Lung (tissue), 12 donors: ENCODE measurements around the gene MRGPRF. TPM values are rescaled to one million over a fixed set of nuclear protein-coding genes. Genes with fewer than 3 reads are reported as not detected.

Source experiments
- ATAC-seq: fragments of 200-7000 bp; cut with Tn5 transposase; one replicate; pipeline ENCODE4 v1.9.1; 2020; ENCODE audit warnings: moderate number of reproducible peaks; ENCODE audit not compliant: insufficient read depth, low FRiP score
- DNase-seq, 3 donors: peaks; one replicate each; pipeline ENCODE4 v3.0.0-alpha.2; 2013 to 2017
- H3K27ac ChIP-seq, 2 donors: one replicate each; pipeline ENCODE4 v1.5.1; 2013; ENCODE audit warnings: mild to moderate bottlenecking in 2 of 2, moderate library complexity in 2 of 2, control low read depth in 1 of 2, inconsistent platforms in 1 of 2, low read depth in 1 of 2, low read length in 1 of 2
- H3K27me3 ChIP-seq, 3 donors: one replicate each; pipeline ENCODE4 v1.5.1; 2013; ENCODE audit warnings: low read length in 2 of 3; ENCODE audit not compliant: control insufficient read depth in 3 of 3, insufficient read depth in 3 of 3
- H3K36me3 ChIP-seq, 4 donors: one replicate each; pipeline ENCODE4 v1.5.1; 2013; ENCODE audit warnings: low read length in 4 of 4, mild to moderate bottlenecking in 1 of 4, moderate library complexity in 1 of 4; ENCODE audit not compliant: control insufficient read depth in 4 of 4, insufficient read depth in 4 of 4
- H3K4me1 ChIP-seq, 5 donors: one replicate each; pipeline ENCODE4 v1.5.1; 2013; ENCODE audit warnings: low read length in 5 of 5, mild to moderate bottlenecking in 2 of 5, moderate library complexity in 1 of 5; ENCODE audit not compliant: control insufficient read depth in 5 of 5, insufficient read depth in 5 of 5
- H3K4me3 ChIP-seq: one replicate; pipeline ENCODE4 v1.5.1; 2013; ENCODE audit warnings: mild to moderate bottlenecking, control low read depth, moderate library complexity
- H3K9ac ChIP-seq, 2 donors: one replicate each; pipeline ENCODE4 v1.5.1; 2013; ENCODE audit warnings: low read length in 2 of 2, control low read depth in 1 of 2; ENCODE audit not compliant: insufficient read depth in 1 of 2
- H3K9me3 ChIP-seq, 4 donors: one replicate each; pipeline ENCODE4 v1.5.1; 2013; ENCODE audit warnings: low read length in 3 of 4, mild to moderate bottlenecking in 1 of 4, moderate library complexity in 1 of 4; ENCODE audit not compliant: control insufficient read depth in 4 of 4, insufficient read depth in 3 of 4
- CTCF ChIP-seq: IDR thresholded peaks from 2 replicates; pipeline ENCODE4 v1.5.1; 2012; ENCODE audit warnings: mild to moderate bottlenecking; ENCODE audit errors: control extremely low read depth, extremely low read depth
- WGBS, 2 donors: extraction: QIAGEN DNeasy Blood & Tissue Kit; methylation state at CpG; one replicate each; pipeline ENCODE4 v1.1.7; 2013; 5-methylcytosine and 5-hydroxymethylcytosine counted together
- polyA plus RNA-seq, 2 donors: library from polyadenylated mRNA; stranded (reverse); fragments of 200-250 nt; gene quantifications; one replicate each; pipeline ENCODE4 v1.2.1, GENCODE V29; 2013
- total RNA-seq, 2 donors: library from RNA; depleted of rRNA in 1 of 2; stranded (reverse); fragments of >200 nt in 1 of 2; gene quantifications; one replicate each; pipeline ENCODE4 v1.2.1, GENCODE V29; 2014 to 2021
- donor health status: control.
- donor health status: control.
- donor health status: Bipolar disorder and iron deficiency.
- donor health status: healthy.
- donor health status: DM: yes; HTN: yes; CAD: no.

Gene MRGPRF
- total and polyA plus RNA-seq, 4 donors: 9.2 to 16.8 (median 12.2) TPM

- no peak for DNase-seq
- H3K9ac ChIP-seq: no peak overlapping the region
- H3K27me3 ChIP-seq: no peaks in the 10 kb centered on the region
- no peaks in the 10 kb centered on the region for H3K36me3 ChIP-seq
- peaks cover 2 to 18% (median 7%) of the 10 kb centered on the region in 5 donors for H3K4me1 ChIP-seq
- ATAC-seq: no peak
- H3K27ac ChIP-seq: no peak overlapping the region
- H3K9me3 ChIP-seq: no peaks in the 10 kb centered on the region
- TF ChIP-seq CTCF: no peak
- H3K4me3 ChIP-seq: no peak overlapping the region
- WGBS, 2 donors: 81 to 82% methylated on average over 8 of the region's 8 CpGs
These were observed 24.5 kb upstream of the MRGPRF start for GRCh38 chr11:69037544-69037943.

- ATAC-seq: no peak
- peaks cover 2 to 18% (median 7%) of the 10 kb centered on the region in 5 donors for H3K4me1 ChIP-seq
- H3K9ac ChIP-seq: no peak overlapping the region
- H3K4me3 ChIP-seq: no peak overlapping the region
- H3K27ac ChIP-seq: no peak overlapping the region
- H3K36me3 ChIP-seq: no peaks in the 10 kb centered on the region
- H3K9me3 ChIP-seq: no peaks in the 10 kb centered on the region
- H3K27me3 ChIP-seq: no peaks in the 10 kb centered on the region
- DNase-seq: no peak
- TF ChIP-seq CTCF: no peak
- WGBS, 2 donors: 75 to 83% methylated on average over 18 of the region's 18 CpGs
These were observed 24.0 kb upstream of the MRGPRF start for GRCh38 chr11:69037074-69037473.

GRCh38 chr11:69035946-69036340 is 22.9 kb upstream of the MRGPRF start:
- H3K9me3 ChIP-seq: no peaks in the 10 kb centered on the region
- WGBS, 2 donors: 75 to 79% methylated on average over 11 of the region's 11 CpGs
- H3K27me3 ChIP-seq: no peaks in the 10 kb centered on the region
- ATAC-seq (no peak), DNase-seq (peak; percentile 70 to 81 (median 74))
- H3K36me3 ChIP-seq: no peaks in the 10 kb centered on the region
- H3K4me1 ChIP-seq: peaks cover 1 to 18% (median 4%) of the 10 kb centered on the region in 5 donors
- no peak overlapping the region for H3K9ac ChIP-seq
- H3K27ac ChIP-seq: no peak overlapping the region
- no peak overlapping the region for H3K4me3 ChIP-seq
- TF ChIP-seq CTCF: no peak
